ENCODE data around the gene RBM3. TPM values are rescaled to one million over a fixed set of nuclear protein-coding genes. Genes with fewer than 3 reads are reported as not detected.
A peak's percentile ranks its signal among the peaks of the same experiment; 100 is the strongest.

The RBM3 gene
- total RNA-seq, 4 donors from 2014 or later: 118 to 178 (median 151) TPM

DNA sequence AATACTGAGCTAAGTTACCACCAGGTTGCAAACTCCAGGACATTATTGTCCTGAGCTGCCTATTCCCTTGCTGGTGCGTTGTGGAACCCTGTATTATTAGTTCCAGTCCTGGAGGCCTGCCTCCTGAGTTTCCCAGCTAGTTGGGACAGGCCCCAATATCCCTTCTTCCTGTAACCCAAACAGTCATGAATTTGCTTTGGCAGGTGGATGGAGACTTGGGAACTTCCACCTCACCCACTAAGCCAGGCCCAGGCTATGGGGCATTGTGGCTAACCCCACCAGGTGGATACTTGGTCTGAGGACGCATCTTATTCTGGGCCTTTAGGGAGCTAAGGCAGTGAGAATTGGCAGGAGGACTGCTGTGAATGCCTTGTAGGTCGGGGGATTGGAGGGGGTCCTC, 5.0 kb downstream of the RBM3 start:
- Histone ChIP-seq H3K4me1 (peaks cover 0 to 14% (median 7%) of the 10 kb centered on the region in 4 donors), H3K36me3 (peaks cover 0 to 36% (median 0%) of the 10 kb centered on the region in 3 donors), H3K27me3 (no peaks in the 10 kb centered on the region), H3K4me3 (no peak overlapping the region), H3K9me3 (no peaks in the 10 kb centered on the region), H3K27ac (no peak overlapping the region)
- DNase-seq: no peak
- TF ChIP-seq, protein P1, sequence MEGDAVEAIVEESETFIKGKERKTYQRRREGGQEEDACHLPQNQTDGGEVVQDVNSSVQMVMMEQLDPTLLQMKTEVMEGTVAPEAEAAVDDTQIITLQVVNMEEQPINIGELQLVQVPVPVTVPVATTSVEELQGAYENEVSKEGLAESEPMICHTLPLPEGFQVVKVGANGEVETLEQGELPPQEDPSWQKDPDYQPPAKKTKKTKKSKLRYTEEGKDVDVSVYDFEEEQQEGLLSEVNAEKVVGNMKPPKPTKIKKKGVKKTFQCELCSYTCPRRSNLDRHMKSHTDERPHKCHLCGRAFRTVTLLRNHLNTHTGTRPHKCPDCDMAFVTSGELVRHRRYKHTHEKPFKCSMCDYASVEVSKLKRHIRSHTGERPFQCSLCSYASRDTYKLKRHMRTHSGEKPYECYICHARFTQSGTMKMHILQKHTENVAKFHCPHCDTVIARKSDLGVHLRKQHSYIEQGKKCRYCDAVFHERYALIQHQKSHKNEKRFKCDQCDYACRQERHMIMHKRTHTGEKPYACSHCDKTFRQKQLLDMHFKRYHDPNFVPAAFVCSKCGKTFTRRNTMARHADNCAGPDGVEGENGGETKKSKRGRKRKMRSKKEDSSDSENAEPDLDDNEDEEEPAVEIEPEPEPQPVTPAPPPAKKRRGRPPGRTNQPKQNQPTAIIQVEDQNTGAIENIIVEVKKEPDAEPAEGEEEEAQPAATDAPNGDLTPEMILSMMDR (IDR thresholded peaks at IDR 0.05): no peak
- TF ChIP-seq POLR2A (IDR thresholded peaks at IDR 0.05): no peak

- Histone ChIP-seq H3K9me3 (no peaks in the 10 kb centered on the region), H3K4me3 (no peak overlapping the region), H3K27me3 (no peaks in the 10 kb centered on the region), H3K27ac (no peak overlapping the region), H3K4me1 (peaks cover 0 to 9% (median 3%) of the 10 kb centered on the region in 4 donors), H3K36me3 (peaks cover 0 to 29% (median 0%) of the 10 kb centered on the region in 3 donors)
- no peak for TF ChIP-seq POLR2A (IDR thresholded peaks at IDR 0.05)
- TF ChIP-seq, protein P1 (IDR thresholded peaks at IDR 0.05): no peak
- DNase-seq: no peak
Measured at GRCh38 chrX:48580662-48581061, 6.4 kb downstream of the RBM3 start.

- no peak overlapping the region for H3K27ac ChIP-seq
- no peaks in the 10 kb centered on the region for H3K36me3 ChIP-seq
- H3K27me3 ChIP-seq: no peaks in the 10 kb centered on the region
- H3K4me1 ChIP-seq: no peaks in the 10 kb centered on the region
- no peak for TF ChIP-seq POLR2A (IDR thresholded peaks at IDR 0.05)
- no peak overlapping the region for H3K4me3 ChIP-seq
- no peak for DNase-seq
- no peaks in the 10 kb centered on the region for H3K9me3 ChIP-seq
Measured at GRCh38 chrX:48584698-48585097, 10.4 kb downstream of the RBM3 start.

DNA sequence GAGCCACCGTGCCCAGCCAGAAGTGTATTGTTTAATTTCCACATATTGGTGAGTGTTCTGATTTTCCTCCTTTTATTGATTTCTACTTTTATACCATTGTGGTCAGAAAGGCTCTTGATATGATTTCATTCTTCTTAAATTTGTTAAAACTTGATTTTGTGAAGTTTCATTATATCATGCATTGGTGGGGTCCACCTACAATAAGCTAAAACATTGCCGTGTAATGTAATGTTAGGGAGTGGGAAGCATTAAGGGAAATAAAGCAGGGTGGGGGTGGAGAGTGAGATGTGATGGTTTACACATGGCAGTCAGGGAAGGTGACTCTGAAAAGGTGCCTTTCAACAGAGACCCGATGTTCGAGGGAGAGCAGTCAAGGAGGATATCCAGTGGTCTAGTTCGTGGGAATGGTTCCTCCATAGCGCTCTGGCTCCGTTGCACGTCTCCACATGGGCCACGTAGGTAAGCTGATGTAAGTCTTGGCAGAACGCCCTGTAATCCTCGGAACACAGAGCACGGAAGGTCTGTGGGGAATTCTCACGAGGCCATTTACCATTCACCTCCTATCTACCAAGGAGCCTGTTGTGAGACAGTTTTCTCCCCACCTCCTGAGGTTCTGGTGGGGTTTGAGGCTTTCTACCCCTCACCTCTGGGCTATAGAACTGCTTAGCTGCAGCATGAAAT, 15.3 kb downstream of the RBM3 start:
- Histone ChIP-seq H3K4me3 (no peak overlapping the region), H3K27ac (no peak overlapping the region), H3K36me3 (no peaks in the 10 kb centered on the region), H3K27me3 (no peaks in the 10 kb centered on the region), H3K9me3 (no peaks in the 10 kb centered on the region), H3K4me1 (no peaks in the 10 kb centered on the region)
- no peak for DNase-seq
- TF ChIP-seq POLR2A (IDR thresholded peaks at IDR 0.05): no peak
- TF ChIP-seq, protein P1 (IDR thresholded peaks at IDR 0.05): no peak

DNA sequence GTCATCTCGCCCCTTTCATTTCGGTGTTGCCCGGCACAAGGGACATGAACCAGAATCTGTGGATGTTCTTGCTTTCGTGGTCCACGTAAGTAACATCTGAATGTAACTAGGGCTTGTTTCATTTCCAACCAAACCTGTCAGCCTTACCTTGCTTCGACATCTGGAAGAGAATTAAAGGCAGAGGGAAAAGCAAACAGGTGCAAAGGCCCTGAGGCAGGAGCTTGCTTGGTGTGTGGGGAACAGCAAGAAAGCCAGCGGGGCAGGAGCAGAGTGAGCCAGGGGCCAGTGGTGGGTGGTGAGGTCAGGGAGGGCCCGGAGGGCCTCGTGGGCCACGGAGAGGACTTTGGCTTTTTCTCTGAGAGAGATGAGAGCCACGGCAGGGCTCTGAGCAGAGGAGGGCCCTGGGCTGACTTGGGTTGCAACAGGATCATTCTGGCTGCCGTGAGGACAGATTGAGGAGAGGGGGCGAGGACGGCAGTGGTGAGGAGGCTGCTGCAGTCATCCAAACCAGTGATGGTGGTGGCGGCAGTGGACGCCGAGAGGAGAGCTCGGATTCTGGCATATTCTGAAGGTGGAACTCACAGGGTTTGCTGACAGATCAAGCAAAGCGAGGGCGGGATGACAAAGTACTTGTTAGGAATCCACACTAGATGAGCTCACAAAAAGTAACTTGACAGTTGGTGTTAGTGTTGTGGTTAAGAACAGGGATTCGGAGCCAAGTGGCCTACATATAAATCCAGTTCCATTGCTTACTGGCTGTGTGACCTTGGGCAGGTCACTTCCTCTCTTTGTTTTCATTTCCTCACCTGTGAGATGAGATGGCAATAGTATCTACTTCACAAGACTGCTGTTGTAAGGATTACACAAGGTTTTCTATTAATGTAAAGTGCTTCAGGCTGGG, 16.2 kb downstream of the RBM3 start:
- Histone ChIP-seq H3K4me1 (no peaks in the 10 kb centered on the region), H3K27ac (peak overlapping the region in 2 of 4 donors; percentile 56), H3K9me3 (no peaks in the 10 kb centered on the region), H3K4me3 (no peak overlapping the region), H3K27me3 (no peaks in the 10 kb centered on the region), H3K36me3 (no peaks in the 10 kb centered on the region)
- no peak for DNase-seq
- no peak for TF ChIP-seq POLR2A (IDR thresholded peaks at IDR 0.05)
- TF ChIP-seq, protein P1 (IDR thresholded peaks at IDR 0.05): no peak

DNA sequence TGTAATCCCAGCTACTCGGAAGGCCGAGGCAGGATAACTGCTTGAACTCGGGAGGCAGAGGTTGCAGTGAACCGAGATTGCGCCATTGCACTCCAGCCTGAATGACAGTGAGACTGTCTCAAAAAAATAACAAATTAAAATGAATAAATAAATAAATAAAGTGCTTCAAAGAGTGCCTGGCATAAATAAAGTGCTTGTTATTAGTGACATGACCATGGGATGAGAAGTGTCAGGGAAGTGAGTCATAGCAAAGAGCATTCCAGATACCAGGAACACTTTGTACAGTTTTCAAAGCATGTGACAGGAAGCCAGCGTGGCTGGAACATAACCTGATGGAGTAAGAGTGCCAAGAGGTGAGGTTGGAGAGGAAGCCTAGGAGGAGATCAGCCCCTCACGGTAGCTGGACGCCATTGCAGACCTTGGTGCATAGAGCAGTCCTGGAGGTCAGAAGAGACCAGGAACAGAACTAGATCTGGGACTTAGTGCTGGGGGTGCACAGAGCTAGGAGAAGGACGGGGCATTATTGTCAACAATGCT, 17.0 kb downstream of the RBM3 start:
- H3K27ac ChIP-seq: peak overlapping the region in 2 of 4 donors; percentile 56 to 83
- TF ChIP-seq POLR2A (IDR thresholded peaks at IDR 0.05): no peak
- TF ChIP-seq, protein P1 (IDR thresholded peaks at IDR 0.05): peak in 1 of 6 experiments; percentile 27
- no peaks in the 10 kb centered on the region for H3K4me1 ChIP-seq
- no peak overlapping the region for H3K4me3 ChIP-seq
- no peaks in the 10 kb centered on the region for H3K27me3 ChIP-seq
- peak in 1 of 3 donors; percentile 69 for DNase-seq
- H3K36me3 ChIP-seq: no peaks in the 10 kb centered on the region
- no peaks in the 10 kb centered on the region for H3K9me3 ChIP-seq
